Hepatocyte (in vitro differentiated cells): ENCODE measurements around the gene CFL1. TPM values are rescaled to one million over a fixed set of nuclear protein-coding genes. Genes with fewer than 3 reads are reported as not detected.

Source experiments
- DNase-seq: peaks from one replicate; pipeline ENCODE4 v3.0.0-alpha.2; 2016; ENCODE audit warnings: low spot score
- H2AFZ ChIP-seq: fragments of 200-600 bp; sonication (generic); 2 replicates; pipeline ENCODE4 v1.6.0; 2016; ENCODE audit warnings: antibody characterized with exemption, mild to moderate bottlenecking
- H3K27ac ChIP-seq: fragments of 200-600 bp; sonication (generic); 2 replicates; pipeline ENCODE4 v1.5.1; 2016; ENCODE audit warnings: mild to moderate bottlenecking
- H3K27me3 ChIP-seq: fragments of 200-600 bp; sonication (generic); 2 replicates; pipeline ENCODE4 v1.6.1; 2016
- H3K36me3 ChIP-seq: fragments of 200-600 bp; sonication (generic); replicated peaks from 2 replicates; pipeline ENCODE4 v1.5.1; 2016; ENCODE audit warnings: low read depth; ENCODE audit not compliant: insufficient read depth
- H3K4me1 ChIP-seq: fragments of 200-600 bp; sonication (generic); 2 replicates; pipeline ENCODE4 v1.5.1; 2016; ENCODE audit warnings: mild to moderate bottlenecking, moderate library complexity; ENCODE audit not compliant: insufficient read depth
- H3K4me2 ChIP-seq: fragments of 200-600 bp; sonication (generic); 2 replicates; pipeline ENCODE4 v1.6.0; 2016
- H3K4me3 ChIP-seq: fragments of 200-600 bp; sonication (generic); 2 replicates; pipeline ENCODE4 v1.5.1; 2016; ENCODE audit warnings: mild to moderate bottlenecking
- H3K79me2 ChIP-seq: fragments of 200-600 bp; sonication (generic); 2 replicates; pipeline ENCODE4 v1.6.0; 2017; ENCODE audit warnings: mild to moderate bottlenecking
- H3K9me2 ChIP-seq: fragments of 200-600 bp; sonication (generic); replicated peaks from 2 replicates; pipeline ENCODE4 v1.6.0; 2017; ENCODE audit warnings: mild to moderate bottlenecking; ENCODE audit not compliant: insufficient read depth
- H3K9me3 ChIP-seq: fragments of 200-600 bp; sonication (generic); 2 replicates; pipeline ENCODE4 v1.5.1; 2016; ENCODE audit warnings: low read depth, mild to moderate bottlenecking
- H4K20me1 ChIP-seq: fragments of 200-600 bp; sonication (generic); 2 replicates; pipeline ENCODE4 v1.6.0; 2016; ENCODE audit warnings: mild to moderate bottlenecking; ENCODE audit not compliant: insufficient read depth, poor library complexity, severe bottlenecking
- EZH2 ChIP-seq: fragments of 200-600 bp; sonication (generic); IDR thresholded peaks from 2 replicates; pipeline ENCODE4 v1.6.1; 2016; ENCODE audit warnings: antibody characterized with exemption, mild to moderate bottlenecking, borderline replicate concordance
- EZH2phosphoT487 ChIP-seq: fragments of 200-600 bp; sonication (generic); IDR thresholded peaks from one replicate; pipeline ENCODE4 v1.6.1; 2018; ENCODE audit warnings: antibody characterized with exemption, mild to moderate bottlenecking, low read depth, moderate library complexity; ENCODE audit not compliant: unreplicated experiment, severe bottlenecking
- WGBS: methylation state at CpG from one replicate; pipeline ENCODE4 v1.1.6; 2016; ENCODE audit warnings: low lambda C conversion rate; ENCODE audit errors: missing lambda C conversion rate; 5-methylcytosine and 5-hydroxymethylcytosine counted together
- polyA plus RNA-seq: library from polyadenylated mRNA; unstranded; fragments of >200 nt; fragmentation: Nextera tagmentation; extraction: Ambion mirVana; gene quantifications from 2 replicates; pipeline ENCODE4 v1.2.1, GENCODE V29; 2016
- total RNA-seq: library from RNA; depleted of rRNA; stranded (reverse); fragments of >200 nt; gene quantifications from 2 replicates; pipeline ENCODE4 v1.2.3, GENCODE V29; 2014
- TF ChIP-seq, protein P1 (sequence below): fragments of 200-600 bp; sonication (generic); IDR thresholded peaks from 2 replicates; pipeline ENCODE4 v1.5.1; 2016; ENCODE audit warnings: antibody characterized with exemption, mild to moderate bottlenecking; ENCODE audit not compliant: poor library complexity

Gene CFL1
- total and polyA plus RNA-seq, 2 experiments from 2014 or later: 720 to 1,698 TPM

DNA sequence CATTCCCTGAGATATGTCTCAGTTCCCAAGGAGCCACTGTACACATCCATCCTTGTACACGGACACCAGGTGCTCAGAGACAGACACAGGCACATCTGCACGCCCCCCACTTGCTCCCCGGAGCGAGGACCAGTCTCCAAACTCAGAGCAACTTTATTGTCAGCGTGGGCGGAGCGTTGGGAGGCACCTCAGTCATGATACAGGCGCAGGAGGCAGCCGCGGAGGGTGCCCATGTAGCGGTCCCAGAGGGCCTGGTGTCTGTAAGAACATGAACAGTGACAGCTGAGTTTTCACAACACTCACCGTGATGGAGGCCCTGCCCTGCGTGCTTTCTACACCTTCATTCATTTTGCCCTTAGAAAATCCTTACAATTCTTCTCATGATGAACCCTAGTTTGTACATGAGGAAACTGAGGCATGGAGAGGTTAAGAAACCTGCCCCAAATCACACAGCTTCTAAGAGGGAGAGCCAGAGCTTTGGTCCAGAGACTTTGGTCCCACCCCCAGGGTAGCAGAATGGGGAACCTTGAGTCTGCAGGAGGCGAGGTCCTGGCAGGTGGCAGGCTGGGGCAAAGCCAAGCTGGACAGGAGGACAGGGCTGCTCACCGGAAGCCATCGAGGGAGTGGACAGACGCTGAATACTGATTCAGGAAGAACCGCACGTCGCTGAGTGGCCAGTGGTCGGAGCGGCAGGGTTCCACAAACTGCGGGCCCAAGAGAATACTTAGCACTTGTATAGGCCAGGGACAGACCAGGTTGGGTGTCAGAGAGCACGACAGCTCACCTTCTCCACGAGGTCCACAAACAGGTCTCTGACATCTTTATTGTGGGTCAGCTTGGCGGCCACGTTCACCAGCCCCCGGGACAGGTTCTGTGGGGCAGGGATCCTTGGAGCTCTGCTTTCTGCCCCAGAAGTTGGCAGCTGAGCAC lies 26.1 kb upstream of the CFL1 start:
- Histone ChIP-seq H3K36me3 (no peaks in the 10 kb centered on the region), H3K27ac (no peak overlapping the region), H3K9me2 (no peaks in the 10 kb centered on the region)

DNA sequence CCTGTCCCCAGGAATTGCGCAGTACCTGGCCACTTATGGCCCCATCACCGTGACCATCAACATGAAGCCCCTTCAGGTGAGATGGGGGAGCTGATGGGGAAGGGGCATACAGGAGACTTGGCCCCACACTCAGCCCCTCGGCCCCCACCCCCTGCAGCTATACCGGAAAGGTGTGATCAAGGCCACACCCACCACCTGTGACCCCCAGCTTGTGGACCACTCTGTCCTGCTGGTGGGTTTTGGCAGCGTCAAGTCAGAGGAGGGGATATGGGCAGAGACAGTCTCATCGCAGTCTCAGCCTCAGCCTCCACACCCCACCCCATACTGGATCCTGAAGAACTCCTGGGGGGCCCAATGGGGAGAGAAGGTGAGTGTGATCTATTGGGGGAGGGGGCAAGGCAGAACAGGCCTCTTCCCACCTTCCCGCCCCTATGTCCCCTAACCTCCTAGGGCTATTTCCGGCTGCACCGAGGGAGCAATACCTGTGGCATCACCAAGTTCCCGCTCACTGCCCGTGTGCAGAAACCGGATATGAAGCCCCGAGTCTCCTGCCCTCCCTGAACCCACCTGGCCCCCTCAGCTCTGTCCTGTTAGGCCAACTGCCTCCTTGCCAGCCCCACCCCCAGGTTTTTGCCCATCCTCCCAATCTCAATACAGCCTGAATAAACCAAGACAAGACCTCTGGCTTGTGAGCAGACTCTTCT lies 25.2 kb upstream of the CFL1 start:
- Histone ChIP-seq H3K27ac (no peak overlapping the region), H3K9me2 (no peaks in the 10 kb centered on the region), H3K36me3 (no peaks in the 10 kb centered on the region), H3K27me3 (no peaks in the 10 kb centered on the region), H2AFZ (no peak overlapping the region), H3K4me2 (no peak overlapping the region), H3K9me3 (no peaks in the 10 kb centered on the region), H3K4me1 (peaks cover 13% of the 10 kb centered on the region), H4K20me1 (no peaks in the 10 kb centered on the region), H3K79me2 (peaks cover 24% of the 10 kb centered on the region), H3K4me3 (no peak overlapping the region)
- no peak for DNase-seq
- TF ChIP-seq, protein P1, sequence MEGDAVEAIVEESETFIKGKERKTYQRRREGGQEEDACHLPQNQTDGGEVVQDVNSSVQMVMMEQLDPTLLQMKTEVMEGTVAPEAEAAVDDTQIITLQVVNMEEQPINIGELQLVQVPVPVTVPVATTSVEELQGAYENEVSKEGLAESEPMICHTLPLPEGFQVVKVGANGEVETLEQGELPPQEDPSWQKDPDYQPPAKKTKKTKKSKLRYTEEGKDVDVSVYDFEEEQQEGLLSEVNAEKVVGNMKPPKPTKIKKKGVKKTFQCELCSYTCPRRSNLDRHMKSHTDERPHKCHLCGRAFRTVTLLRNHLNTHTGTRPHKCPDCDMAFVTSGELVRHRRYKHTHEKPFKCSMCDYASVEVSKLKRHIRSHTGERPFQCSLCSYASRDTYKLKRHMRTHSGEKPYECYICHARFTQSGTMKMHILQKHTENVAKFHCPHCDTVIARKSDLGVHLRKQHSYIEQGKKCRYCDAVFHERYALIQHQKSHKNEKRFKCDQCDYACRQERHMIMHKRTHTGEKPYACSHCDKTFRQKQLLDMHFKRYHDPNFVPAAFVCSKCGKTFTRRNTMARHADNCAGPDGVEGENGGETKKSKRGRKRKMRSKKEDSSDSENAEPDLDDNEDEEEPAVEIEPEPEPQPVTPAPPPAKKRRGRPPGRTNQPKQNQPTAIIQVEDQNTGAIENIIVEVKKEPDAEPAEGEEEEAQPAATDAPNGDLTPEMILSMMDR: no peak
- TF ChIP-seq EZH2 (no peak), EZH2phosphoT487 (no peak)
- WGBS: 94% methylated on average over 10 of the region's 13 CpGs

More for the DNA sequence above, 26.1 kb upstream of the CFL1 start:
- no peak for DNase-seq
- H3K27me3 ChIP-seq: no peaks in the 10 kb centered on the region
- TF ChIP-seq EZH2phosphoT487 (no peak), EZH2 (no peak)
- TF ChIP-seq, protein P1: no peak
- no peaks in the 10 kb centered on the region for H3K9me3 ChIP-seq
- WGBS: 93% methylated on average over 28 of the region's 28 CpGs
- H3K4me1 ChIP-seq: peaks cover 15% of the 10 kb centered on the region
- H3K4me2 ChIP-seq: no peak overlapping the region
- no peaks in the 10 kb centered on the region for H4K20me1 ChIP-seq
- no peak overlapping the region for H2AFZ ChIP-seq
- H3K4me3 ChIP-seq: no peak overlapping the region
- peaks cover 24% of the 10 kb centered on the region for H3K79me2 ChIP-seq

DNA sequence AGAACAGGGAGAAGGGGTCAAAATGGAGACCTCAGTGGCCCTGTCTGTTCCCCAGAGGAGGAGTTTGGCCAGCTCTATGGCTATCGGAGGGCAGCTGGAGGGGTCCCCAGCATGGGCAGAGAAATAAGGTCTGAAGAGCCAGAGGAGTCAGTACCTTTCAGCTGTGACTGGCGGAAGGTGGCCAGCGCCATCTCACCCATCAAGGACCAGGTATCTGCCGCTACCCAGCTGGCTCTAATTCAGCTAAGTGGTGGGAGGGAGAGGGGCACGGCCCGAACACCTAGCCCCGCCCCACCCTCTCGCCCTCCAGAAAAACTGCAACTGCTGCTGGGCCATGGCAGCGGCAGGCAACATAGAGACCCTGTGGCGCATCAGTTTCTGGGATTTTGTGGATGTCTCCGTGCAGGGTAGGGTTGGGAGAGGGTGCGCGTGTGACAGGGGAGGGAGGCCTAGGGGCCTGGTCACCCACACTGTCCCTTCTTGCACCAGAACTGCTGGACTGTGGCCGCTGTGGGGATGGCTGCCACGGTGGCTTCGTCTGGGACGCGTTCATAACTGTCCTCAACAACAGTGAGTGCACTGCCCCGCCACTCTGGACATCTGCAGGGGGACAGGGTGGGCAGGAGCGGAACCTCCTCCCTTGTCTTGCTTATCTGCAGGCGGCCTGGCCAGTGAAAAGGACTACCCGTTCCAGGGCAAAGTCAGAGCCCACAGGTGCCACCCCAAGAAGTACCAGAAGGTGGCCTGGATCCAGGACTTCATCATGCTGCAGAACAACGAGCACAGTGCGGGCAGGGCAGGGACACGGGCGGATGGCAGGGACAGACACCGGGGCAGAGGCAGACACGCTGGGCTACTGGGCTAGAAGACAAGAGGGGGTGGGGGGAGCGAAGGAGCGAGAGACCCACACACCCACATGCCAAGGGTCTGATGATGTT lies 24.4 kb upstream of the CFL1 start:
- TF ChIP-seq EZH2: no peak
- no peak for TF ChIP-seq EZH2phosphoT487
- TF ChIP-seq, protein P1: no peak
- DNase-seq: no peak
- peaks cover 20% of the 10 kb centered on the region for H3K79me2 ChIP-seq
- H3K36me3 ChIP-seq: no peaks in the 10 kb centered on the region
- no peak overlapping the region for H3K4me3 ChIP-seq
- no peaks in the 10 kb centered on the region for H4K20me1 ChIP-seq
- 98% methylated on average over 30 of the region's 30 CpGs for whole genome bisulfite sequencing
- no peaks in the 10 kb centered on the region for H3K9me3 ChIP-seq
- no peak overlapping the region for H3K4me2 ChIP-seq
- peaks cover 10% of the 10 kb centered on the region for H3K4me1 ChIP-seq
- no peaks in the 10 kb centered on the region for H3K9me2 ChIP-seq
- H3K27me3 ChIP-seq: no peaks in the 10 kb centered on the region
- H3K27ac ChIP-seq: no peak overlapping the region
- H2AFZ ChIP-seq: no peak overlapping the region
